GM19328 (cell line): ENCODE data around the gene MBOAT1.
A peak's percentile ranks its signal among the peaks of the same experiment; 100 is the strongest.

ENCODE experiments used
- ATAC-seq: cut with Tn5 transposase; IDR thresholded peaks from one replicate; pipeline ENCODE4 v1.9.1; 2021; ENCODE audit warnings: mild to moderate bottlenecking, moderate library complexity; ENCODE audit not compliant: unreplicated experiment

The MBOAT1 gene

DNA sequence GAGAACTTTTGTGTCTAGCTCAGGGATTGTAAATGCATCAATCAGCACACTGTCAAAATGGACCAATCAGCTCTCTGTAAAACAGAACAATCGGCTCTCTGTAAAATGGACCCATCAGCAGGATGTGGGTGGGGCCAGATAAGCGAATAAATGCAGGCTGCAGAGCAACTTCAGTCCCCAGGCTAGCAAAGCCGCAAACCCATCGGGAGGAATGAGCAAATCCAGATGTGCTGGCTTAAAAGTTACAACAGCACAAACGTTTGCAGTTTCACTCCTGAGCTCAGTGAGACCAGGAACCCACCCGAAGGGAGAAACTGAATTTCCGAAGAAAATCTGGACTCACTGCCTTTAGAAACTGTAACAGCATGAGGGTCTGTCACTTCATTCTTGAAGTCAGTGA, 21.9 kb upstream of the MBOAT1 start:
- ATAC-seq: no peak

- ATAC-seq: no peak
Measured at GRCh38 chr6:20233007-20233730, 20.9 kb upstream of the MBOAT1 start.

DNA sequence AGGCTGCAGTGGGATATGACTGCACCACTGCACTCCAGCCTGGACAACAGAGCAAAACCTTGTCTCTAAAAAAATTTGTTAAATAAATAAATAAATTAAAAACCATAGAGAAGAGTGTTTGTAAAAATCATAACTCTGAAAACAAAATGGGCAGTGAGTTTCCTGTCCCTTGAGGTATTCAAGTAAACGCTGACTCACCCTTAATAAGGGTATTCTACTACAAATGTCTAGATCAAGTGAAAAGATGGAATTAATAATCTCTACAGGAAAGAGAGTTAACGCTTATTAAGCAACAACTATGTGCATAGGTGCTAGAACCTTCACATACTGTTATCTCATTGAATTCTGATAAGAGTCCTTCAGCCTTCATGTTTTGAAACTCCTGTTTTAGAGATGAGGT, 19.9 kb upstream of the MBOAT1 start:
- ATAC-seq: no peak

GRCh38 chr6:20230401-20231119, 18.3 kb upstream of the MBOAT1 start:
- no peak for ATAC-seq

DNA sequence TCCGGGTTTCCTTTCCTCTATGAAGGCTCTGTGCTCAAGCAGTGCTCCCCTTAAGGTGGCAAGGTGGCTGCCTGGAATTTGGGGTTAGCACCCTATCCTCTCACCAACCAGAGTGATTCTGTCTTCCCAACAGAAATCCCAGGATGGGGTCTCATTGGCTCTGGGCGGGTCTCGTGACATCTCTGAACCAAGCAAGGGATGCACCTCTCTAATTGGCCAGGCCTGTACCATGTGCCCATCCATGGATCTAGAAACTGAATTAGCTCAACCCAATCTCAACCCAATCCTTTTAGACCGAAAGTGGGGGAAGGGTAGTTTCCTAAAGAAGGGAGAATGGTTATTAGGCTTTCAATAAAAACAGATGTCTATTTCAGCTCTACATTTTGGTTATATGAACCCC, 17.6 kb upstream of the MBOAT1 start:
- no peak for ATAC-seq

DNA sequence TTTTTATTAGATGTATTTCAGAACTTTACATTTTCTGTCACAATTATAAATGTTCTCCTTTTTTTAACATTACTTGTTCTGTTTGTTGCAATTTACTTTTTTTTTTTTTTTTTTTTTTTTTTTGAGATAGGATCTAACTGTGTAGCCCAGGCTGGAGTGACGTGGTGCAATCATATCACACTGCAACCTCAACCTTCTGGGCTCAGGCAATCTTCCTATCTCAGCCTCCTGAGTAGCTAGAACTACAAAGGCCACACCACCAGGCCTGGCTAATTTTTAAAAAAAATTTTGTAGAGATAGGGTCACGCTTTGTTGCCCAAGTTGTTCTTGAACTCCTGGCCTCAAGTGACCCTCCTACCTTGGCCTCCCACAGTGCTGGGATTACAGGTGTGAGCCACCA, 15.1 kb upstream of the MBOAT1 start:
- no peak for ATAC-seq

GRCh38 chr6:20223141-20223540, 10.9 kb upstream of the MBOAT1 start:
- no peak for ATAC-seq

DNA sequence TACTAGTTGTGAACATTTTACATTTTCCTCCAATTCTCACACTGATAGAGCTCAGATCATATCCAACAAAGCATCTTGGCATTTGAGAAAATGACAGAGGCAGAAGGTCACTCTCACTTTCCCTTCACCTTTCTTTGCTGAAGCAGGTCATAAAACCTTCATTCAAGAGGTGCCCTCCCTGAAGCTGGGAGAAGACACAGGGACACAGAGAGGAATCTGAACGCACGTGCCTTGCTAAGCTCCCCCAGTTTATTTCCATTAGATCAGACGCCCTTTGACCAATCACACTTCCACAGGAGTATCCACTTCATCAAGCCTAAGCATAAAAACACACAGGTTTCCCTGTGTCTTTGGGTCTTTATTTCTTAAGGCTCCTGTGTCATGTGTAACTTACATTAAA, 9.2 kb upstream of the MBOAT1 start:
- ATAC-seq: no peak

DNA sequence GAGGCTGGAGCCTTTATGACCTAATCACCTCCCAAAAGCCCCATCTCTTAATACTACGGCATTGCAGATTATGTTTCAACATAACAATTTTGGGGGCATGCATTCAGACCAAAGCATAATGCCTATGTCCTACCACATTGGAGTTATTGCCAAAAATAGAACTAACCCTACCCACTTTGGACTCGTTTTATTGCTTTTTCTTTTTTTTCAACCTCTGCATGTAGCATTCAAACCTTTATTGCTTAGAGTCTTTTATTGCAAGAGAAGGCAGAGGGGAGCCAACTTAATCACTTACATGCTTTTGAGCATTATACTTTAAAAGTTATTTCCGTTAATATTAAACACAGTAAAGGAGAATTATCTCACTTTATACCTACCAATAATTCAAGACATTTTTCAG, 8.1 kb upstream of the MBOAT1 start:
- no peak for ATAC-seq

DNA sequence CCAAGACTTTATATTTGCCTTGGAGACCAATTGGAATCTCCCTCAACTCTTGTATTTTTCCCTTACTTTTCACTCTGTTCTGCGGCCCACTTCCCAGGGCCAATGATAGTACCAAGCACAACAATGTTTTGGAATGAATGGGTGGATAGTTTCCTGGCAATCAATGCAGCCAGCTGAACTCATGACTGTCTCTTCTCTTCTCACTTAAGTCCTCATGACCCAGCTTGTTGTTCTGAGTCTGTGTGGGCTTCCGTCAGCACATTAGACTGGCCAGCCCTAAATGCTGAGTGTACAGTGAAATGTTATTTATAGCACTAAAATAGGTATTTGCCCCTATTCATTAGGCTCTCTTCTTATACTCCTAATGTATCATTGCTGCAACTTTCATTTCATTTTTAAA, 5.6 kb upstream of the MBOAT1 start:
- ATAC-seq: no peak

DNA sequence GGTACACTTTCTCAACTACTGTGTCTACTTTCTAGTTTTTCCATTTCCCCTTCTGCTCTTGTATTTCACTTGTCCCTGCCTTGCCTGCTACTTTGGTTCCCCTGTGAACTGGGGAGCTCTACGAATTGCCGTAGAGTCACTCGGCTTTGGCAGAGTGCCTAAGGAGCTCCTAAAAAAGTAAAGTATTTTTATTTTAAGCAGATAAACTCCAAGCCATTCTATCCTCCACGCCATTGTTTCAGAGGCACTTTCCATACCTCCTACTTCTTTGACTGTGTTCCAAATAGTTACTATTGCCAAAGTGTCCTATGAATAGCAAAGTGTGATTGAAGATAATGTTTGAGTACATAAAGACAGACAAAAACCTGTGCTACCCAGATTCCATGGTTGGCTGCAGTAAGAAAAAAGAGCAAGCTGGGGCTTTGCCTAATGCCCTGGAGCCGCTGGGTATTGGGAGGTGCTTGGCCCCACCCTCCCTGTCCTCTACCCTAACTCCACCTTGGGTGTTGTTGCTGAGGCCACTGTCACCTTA, 5.1 kb upstream of the MBOAT1 start:
- ATAC-seq: no peak

DNA sequence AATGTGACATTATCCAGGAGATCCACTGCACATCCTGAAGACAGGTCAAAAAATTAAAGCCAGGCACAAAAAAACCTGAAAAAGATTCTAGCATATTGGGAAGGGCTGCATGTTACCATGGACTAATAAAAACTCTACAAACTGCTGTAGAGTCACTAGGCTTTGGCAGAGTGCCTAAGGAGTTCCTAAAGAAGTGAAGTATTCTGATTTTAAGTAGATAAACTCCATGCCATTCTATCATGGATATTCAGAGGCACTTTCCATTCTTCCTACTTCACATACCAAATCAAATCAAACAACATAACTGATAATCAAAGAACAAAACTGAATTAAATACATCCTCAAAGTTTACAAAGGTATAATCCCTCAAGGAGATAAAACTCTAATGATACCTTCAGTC, 3.0 kb upstream of the MBOAT1 start:
- ATAC-seq: no peak

DNA sequence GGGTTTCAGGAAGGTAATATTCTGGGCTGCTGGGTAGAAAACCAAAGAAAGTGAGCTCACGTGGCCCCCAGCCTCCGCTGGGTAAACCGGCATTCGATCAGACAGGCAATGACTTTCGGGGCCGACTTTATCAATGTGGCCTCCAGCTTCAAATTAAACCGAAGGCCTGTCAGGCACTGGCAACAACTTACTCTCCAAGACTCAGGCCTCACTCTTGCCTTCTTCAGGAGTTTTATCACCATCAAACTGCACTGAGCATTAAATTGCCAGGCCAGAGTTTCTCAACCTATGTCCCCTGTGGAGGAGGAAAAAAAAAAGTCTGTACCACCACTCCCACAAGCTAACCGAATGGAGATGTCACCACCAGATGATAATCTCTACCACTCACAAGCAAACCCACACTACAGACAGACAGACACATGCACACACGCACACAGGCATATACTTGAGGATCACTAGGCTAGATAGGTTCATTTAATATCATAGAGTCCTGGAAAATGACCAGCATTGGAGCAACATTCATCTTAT, 1.1 kb upstream of the MBOAT1 start:
- ATAC-seq: no peak

GRCh38 chr6:20211941-20212391, 303 bp downstream of the MBOAT1 start:
- peak; percentile 17 for ATAC-seq

DNA sequence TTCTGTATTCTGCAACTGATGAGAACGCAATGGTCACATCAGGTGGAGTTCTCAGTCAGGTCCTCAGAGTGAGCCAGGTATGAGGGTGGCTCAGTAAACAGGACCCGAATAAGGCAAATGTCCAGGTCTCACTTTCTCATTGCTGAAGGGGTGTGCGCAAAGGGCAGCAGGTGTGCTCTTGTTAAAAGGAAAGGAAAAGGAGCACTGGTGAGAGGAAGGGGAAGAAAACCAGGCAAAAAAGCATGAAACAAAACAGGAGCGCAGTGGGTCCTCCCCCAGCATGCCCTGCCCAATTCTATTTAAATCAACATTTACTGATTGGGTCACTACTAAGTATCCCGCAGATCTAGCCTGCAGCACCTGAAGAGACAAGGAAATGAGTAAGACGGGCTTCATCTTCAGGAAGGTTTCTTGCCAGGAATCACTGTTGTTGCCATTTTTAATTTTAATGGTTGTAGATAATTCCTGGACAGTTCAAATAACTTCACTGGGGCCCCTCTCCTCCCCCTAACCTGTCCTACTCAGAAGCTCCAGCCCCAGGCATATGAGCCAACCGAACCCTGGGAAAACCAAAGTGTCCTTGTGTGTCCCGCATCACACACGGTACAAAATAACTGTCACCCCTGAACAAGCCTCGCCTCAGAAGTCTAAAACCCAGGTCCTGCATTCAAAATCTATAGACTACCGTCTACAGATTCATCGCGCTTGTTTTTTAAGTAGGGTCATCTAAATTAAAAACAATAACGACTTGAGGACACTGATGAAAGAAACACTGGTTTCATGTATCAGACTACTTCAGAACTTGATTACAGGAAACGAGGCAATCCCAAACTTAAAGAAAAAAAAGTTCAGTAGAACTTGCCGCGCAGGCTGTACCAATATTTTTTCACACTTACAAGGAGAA, 980 bp downstream of the MBOAT1 start:
- ATAC-seq: no peak

DNA sequence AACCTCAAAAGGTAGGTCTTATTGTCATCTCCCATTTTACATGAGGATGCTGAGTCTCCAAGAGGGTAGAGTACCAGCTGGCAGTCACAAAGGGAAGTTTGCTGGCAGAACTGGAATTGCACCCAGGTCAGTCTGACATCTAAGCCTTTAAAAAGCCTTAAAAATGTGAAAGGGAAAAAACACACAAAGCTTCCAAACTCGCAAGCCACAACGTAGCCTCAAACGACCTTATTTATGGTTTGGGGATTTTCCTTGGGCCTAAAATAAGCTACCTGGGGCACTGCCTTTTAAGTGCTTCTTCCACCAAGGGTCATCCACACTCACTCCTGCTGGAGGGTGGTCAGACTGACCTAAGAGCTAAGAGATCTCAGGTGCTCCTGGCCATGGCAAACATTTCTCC, 2.1 kb downstream of the MBOAT1 start:
- no peak for ATAC-seq

- ATAC-seq: no peak
Measured at GRCh38 chr6:20208687-20209378, 3.4 kb downstream of the MBOAT1 start.

DNA sequence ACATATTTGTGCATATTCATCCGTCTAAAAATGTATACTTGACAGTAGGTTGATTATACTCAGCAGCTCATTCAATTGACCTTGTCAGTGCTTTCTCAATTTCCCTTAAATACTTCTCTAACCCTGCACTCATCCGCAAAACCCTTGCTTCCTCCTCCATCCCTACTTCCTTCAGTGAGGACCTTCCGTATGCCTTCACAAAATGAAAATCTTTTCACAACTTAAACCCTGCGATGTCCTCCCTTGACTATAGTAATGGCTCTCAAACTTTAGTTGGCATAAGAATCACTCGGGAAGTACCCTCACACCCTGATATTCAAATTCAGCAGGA, 5.2 kb downstream of the MBOAT1 start:
- no peak for ATAC-seq

DNA sequence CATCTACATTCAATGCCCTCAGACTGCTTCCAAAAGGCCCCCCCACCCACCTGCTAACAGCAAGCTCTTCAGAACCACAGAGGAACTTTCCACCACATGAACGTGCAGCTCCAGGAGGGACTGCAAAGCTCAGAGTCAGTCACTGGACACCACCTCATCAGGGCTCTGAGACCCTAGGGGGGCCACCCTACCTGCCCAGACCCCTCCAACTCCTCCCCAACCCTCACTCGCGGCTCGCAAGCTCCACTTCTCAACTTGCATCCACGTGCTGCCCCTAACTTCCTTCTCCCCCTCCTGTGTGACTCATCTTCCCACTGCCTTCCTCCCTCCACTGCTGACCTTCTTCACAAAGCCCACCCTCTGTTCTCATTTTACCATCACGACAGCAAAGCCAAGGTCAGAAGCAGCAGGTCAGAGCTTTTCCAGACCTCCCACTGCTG, 6.5 kb downstream of the MBOAT1 start:
- ATAC-seq: no peak

DNA sequence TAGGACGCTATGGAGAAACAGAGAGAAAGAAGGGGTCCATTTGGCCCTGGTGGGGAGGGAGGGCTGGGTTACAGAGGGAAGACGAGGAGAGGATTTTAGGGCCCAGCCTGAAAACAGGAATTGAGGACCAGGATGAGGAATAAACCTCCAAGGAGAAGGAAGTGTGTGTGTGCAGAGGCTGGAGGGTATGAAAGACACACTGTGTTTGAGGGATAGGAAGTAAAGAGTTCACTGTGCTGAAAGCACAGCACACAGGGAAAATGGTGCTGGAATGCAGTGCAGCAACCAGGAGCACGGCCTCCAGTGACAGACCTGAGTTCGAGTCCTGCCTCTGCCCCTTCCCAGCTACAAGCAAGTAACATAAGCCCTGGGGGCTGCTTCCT, 7.8 kb downstream of the MBOAT1 start:
- ATAC-seq: no peak
